GM23338 (cell line): Measurements from ENCODE around the gene CACNA2D3. TPM values are rescaled to one million over a fixed set of nuclear protein-coding genes. Genes with fewer than 3 reads are reported as not detected.

Source experiments
- ATAC-seq: fragments of 200-7000 bp; cut with Tn5 transposase; 3 replicates; pipeline ENCODE4 v1.9.1; 2020
- DNase-seq: peaks from one replicate; pipeline ENCODE4 v3.0.0-alpha.2; 2015; ENCODE audit warnings: low spot score
- H2AFZ ChIP-seq: fragments of 200-600 bp; sonication (generic); 2 replicates; pipeline ENCODE4 v1.8.0; 2016; ENCODE audit warnings: antibody characterized with exemption, mild to moderate bottlenecking, moderate library complexity
- H3F3A ChIP-seq: fragments of 200-600 bp; sonication (generic); replicated peaks from 2 replicates; pipeline ENCODE4 v1.8.0; 2017; ENCODE audit warnings: antibody characterized with exemption, mixed run types, low read depth
- H3K27ac ChIP-seq: fragments of 200-600 bp; sonication (generic); 2 replicates; pipeline ENCODE4 v1.6.1; 2016; ENCODE audit warnings: low read depth
- H3K27me3 ChIP-seq: fragments of 200-600 bp; sonication (generic); 2 replicates; pipeline ENCODE4 v1.8.0; 2016; ENCODE audit warnings: mild to moderate bottlenecking, mixed run types, moderate library complexity; ENCODE audit not compliant: insufficient read depth
- H3K36me3 ChIP-seq: fragments of 200-600 bp; sonication (generic); 2 replicates; pipeline ENCODE4 v1.8.0; 2016; ENCODE audit warnings: mild to moderate bottlenecking; ENCODE audit not compliant: insufficient read depth
- H3K4me1 ChIP-seq: fragments of 200-600 bp; sonication (generic); 2 replicates; pipeline ENCODE4 v1.8.0; 2016; ENCODE audit warnings: mild to moderate bottlenecking, moderate library complexity; ENCODE audit not compliant: insufficient read depth
- H3K4me2 ChIP-seq: fragments of 200-600 bp; sonication (generic); 2 replicates; pipeline ENCODE4 v1.7.1; 2017; ENCODE audit warnings: mixed run types
- H3K4me3 ChIP-seq: fragments of 200-600 bp; sonication (generic); 2 replicates; pipeline ENCODE4 v1.6.1; 2016; ENCODE audit warnings: mixed run types
- H3K79me2 ChIP-seq: fragments of 200-600 bp; sonication (generic); replicated peaks from 2 replicates; pipeline ENCODE4 v1.8.0; 2017; ENCODE audit warnings: mild to moderate bottlenecking; ENCODE audit not compliant: insufficient read depth
- H3K9me2 ChIP-seq: fragments of 200-600 bp; sonication (generic); 2 replicates; pipeline ENCODE4 v1.8.0; 2017; ENCODE audit not compliant: insufficient read depth
- H4K20me1 ChIP-seq: fragments of 200-600 bp; sonication (generic); replicated peaks from 2 replicates; pipeline ENCODE4 v1.8.0; 2017; ENCODE audit warnings: mild to moderate bottlenecking; ENCODE audit not compliant: insufficient read depth
- H3K27ac Mint-ChIP-seq: 2 replicates; pipeline ENCODE4 v1.8.0; 2020; ENCODE audit warnings: inconsistent platforms, mild to moderate bottlenecking, moderate library complexity, mixed read lengths
- H3K27me3 Mint-ChIP-seq: 3 replicates; pipeline ENCODE4 v1.8.0; 2022; ENCODE audit warnings: low read depth, mild to moderate bottlenecking, moderate library complexity, mixed read lengths, inconsistent platforms; ENCODE audit not compliant: insufficient read depth, poor library complexity
- H3K36me3 Mint-ChIP-seq: 3 replicates; pipeline ENCODE4 v1.8.0; 2021; ENCODE audit warnings: low read depth, mild to moderate bottlenecking, inconsistent platforms, moderate library complexity, mixed read lengths
- H3K4me1 Mint-ChIP-seq: 3 replicates; pipeline ENCODE4 v1.8.0; 2020; ENCODE audit warnings: mild to moderate bottlenecking, inconsistent platforms, mixed read lengths
- H3K4me3 Mint-ChIP-seq: 3 replicates; pipeline ENCODE4 v1.8.0; 2021; ENCODE audit warnings: moderate library complexity, mild to moderate bottlenecking, inconsistent platforms, mixed read lengths
- H3K9me3 Mint-ChIP-seq: 3 replicates; pipeline ENCODE4 v1.8.0; 2020; ENCODE audit warnings: moderate library complexity, mild to moderate bottlenecking, inconsistent platforms, mixed read lengths
- CREB1 ChIP-seq: fragments of 250-450 bp; sonication (Bioruptor Pico); IDR thresholded peaks from 2 replicates; pipeline ENCODE4 v1.5.0; 2020; ENCODE audit warnings: low read depth, mild to moderate bottlenecking, moderate library complexity
- JUNB ChIP-seq: IDR thresholded peaks from one replicate; pipeline ENCODE4 v1.6.1; 2016; ENCODE audit warnings: antibody characterized with exemption; ENCODE audit not compliant: unreplicated experiment
- ZNF114 ChIP-seq: fragments of 250-450 bp; sonication (Bioruptor Pico); IDR thresholded peaks from 2 replicates; pipeline ENCODE4 v1.5.0; 2020; ENCODE audit warnings: mild to moderate bottlenecking, moderate library complexity
- ZNF462 ChIP-seq: fragments of 250-450 bp; sonication (Bioruptor Pico); IDR thresholded peaks from 2 replicates; pipeline ENCODE4 v1.5.0; 2020; ENCODE audit warnings: mild to moderate bottlenecking, moderate library complexity
- polyA plus RNA-seq: library from polyadenylated mRNA; unstranded; fragments of >200 nt; fragmentation: Nextera tagmentation; extraction: Ambion mirVana; gene quantifications from 2 replicates; pipeline ENCODE4 v1.2.1, GENCODE V29; 2016
- total RNA-seq: library from RNA; depleted of rRNA; stranded (reverse); fragments of >200 nt; shearing (Covaris generic); gene quantifications from 2 replicates; pipeline ENCODE4 v1.2.3, GENCODE V29; 2014
- TF ChIP-seq, protein P1 (sequence below): IDR thresholded peaks from 2 replicates; pipeline ENCODE4 v1.6.1; 2016; ENCODE audit warnings: antibody characterized with exemption

Gene CACNA2D3
- total and polyA plus RNA-seq, 2 experiments from 2014 or later = 2.2 to 2.3 TPM

GRCh38 chr3:54987719-54988118, 865.4 kb downstream of the CACNA2D3 start (continued):
- TF ChIP-seq ZNF462 (CRISPR knock-in tag) = no peak

- Histone ChIP-seq H2AFZ (no peak overlapping the region), H3F3A (no peaks in the 10 kb centered on the region), H4K20me1 (no peaks in the 10 kb centered on the region), H3K27ac (no peak overlapping the region), H3K4me3 (no peak overlapping the region), H3K27me3 (no peaks in the 10 kb centered on the region), H3K4me2 (no peak overlapping the region), H3K36me3 (no peaks in the 10 kb centered on the region), H3K4me1 (peaks cover 10% of the 10 kb centered on the region), H3K79me2 (no peaks in the 10 kb centered on the region), H3K9me2 (peaks cover 18% of the 10 kb centered on the region)
- Mint-ChIP-seq H3K4me1 (peaks cover 23% of the 10 kb centered on the region), H3K27me3 (peaks cover 1% of the 10 kb centered on the region), H3K4me3 (no peak overlapping the region), H3K36me3 (no peaks in the 10 kb centered on the region), H3K9me3 (no peaks in the 10 kb centered on the region), H3K27ac (no peak overlapping the region)
- ATAC-seq = no peak
- DNase-seq = no peak
- TF ChIP-seq, protein P1, sequence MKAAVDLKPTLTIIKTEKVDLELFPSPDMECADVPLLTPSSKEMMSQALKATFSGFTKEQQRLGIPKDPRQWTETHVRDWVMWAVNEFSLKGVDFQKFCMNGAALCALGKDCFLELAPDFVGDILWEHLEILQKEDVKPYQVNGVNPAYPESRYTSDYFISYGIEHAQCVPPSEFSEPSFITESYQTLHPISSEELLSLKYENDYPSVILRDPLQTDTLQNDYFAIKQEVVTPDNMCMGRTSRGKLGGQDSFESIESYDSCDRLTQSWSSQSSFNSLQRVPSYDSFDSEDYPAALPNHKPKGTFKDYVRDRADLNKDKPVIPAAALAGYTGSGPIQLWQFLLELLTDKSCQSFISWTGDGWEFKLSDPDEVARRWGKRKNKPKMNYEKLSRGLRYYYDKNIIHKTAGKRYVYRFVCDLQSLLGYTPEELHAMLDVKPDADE = no peak
- TF ChIP-seq ZNF462 (CRISPR knock-in tag) = no peak
- no peak for TF ChIP-seq JUNB
- no peak for TF ChIP-seq CREB1 (CRISPR knock-in tag)
- TF ChIP-seq ZNF114 (CRISPR knock-in tag) = no peak
Observed at GRCh38 chr3:54988302-54988837, 866.0 kb downstream of the CACNA2D3 start.
